ENCODE measurements around the gene GHRL. TPM values are rescaled to one million over a fixed set of nuclear protein-coding genes. Genes with fewer than 3 reads are reported as not detected.

GHRL gene
- total RNA-seq, 4 donors from 2014 or later = 11.3 TPM; not detected in 3

DNA sequence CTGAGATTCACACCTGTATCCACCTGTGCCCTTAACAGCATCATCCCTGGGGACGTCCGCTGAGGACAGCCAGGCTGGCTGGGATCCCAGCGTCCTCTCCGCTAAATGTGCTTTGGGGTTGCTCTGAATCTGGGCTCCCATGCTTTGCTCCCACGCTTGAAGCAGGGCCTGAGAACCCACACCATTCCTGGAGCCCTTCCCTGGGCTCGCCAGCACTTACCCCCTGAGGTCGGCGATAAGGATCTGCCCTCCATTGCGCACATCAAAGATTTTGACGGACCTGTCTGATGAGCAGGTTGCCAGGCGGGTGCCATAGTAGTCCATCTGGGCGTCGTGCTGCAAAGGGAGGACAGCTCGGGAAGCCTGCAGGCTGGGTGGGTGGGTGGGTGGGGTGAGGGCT is 22.4 kb upstream of the GHRL start:
- TF ChIP-seq, protein P1, sequence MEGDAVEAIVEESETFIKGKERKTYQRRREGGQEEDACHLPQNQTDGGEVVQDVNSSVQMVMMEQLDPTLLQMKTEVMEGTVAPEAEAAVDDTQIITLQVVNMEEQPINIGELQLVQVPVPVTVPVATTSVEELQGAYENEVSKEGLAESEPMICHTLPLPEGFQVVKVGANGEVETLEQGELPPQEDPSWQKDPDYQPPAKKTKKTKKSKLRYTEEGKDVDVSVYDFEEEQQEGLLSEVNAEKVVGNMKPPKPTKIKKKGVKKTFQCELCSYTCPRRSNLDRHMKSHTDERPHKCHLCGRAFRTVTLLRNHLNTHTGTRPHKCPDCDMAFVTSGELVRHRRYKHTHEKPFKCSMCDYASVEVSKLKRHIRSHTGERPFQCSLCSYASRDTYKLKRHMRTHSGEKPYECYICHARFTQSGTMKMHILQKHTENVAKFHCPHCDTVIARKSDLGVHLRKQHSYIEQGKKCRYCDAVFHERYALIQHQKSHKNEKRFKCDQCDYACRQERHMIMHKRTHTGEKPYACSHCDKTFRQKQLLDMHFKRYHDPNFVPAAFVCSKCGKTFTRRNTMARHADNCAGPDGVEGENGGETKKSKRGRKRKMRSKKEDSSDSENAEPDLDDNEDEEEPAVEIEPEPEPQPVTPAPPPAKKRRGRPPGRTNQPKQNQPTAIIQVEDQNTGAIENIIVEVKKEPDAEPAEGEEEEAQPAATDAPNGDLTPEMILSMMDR (IDR thresholded peaks at IDR 0.05; ENCODE audit: low read depth) = no peak

DNA sequence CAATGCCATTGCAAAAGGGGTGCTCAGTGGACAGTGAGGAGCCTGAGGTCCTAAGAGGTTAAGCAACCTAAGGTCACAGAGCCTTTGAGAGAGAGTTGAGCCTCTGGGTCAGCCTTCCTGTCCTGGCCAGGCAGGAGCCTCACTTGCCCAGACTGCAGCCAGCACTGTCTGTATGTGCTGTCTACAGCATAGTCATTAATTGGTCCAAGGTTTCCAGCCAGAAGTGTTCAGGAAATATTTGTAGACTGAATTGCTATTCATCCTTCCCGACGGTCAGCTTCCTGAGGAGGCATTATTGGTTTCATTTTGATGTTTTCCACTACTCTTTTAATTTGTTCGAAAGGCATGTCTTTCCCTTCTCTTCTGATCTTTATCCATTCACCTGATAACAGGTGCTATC is 20.1 kb upstream of the GHRL start:
- TF ChIP-seq, protein P1 (IDR thresholded peaks at IDR 0.05; ENCODE audit: low read depth) = no peak

DNA sequence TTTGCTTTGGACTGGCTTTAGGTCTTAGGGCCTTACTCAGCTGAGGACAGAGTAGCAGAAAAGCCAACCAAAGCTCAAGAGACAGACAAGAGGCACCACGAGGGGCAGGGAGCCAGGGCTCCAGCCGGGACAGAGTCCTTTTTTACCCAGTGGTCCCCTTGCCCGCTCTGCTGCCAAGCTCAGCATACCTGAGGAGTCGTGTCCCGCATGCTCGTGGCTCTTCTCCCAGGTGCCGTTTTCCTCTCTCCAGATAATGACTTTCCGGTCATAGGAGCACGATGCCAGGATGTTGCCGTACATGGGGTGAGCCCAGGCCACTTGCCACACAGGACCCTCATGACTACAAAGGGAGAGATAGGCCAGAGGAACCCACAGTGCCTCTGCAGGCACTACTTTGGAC is 19.6 kb upstream of the GHRL start:
- TF ChIP-seq, protein P1 (IDR thresholded peaks at IDR 0.05; ENCODE audit: low read depth) = no peak

DNA sequence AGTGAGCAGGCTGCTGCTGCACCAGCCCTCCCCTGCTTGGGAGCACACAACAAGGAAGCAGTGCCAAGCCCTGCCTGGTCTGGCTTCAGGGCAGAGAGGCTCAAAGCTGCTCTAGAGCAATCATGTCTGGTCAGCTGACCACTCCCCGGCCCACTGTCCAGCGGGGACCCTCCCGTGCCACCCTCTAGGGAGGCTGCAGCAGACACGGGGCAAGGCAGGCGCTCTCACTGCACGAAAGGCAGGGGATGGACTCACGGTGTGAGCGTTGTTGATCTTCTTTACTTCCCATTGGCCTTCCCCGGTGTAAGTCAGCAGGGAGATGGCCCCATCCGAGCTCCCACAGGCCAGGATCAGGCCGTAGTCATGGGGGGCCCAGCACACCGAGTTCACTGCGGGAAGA is 19.0 kb upstream of the GHRL start:
- TF ChIP-seq, protein P1 (IDR thresholded peaks at IDR 0.05; ENCODE audit: low read depth) = no peak

DNA sequence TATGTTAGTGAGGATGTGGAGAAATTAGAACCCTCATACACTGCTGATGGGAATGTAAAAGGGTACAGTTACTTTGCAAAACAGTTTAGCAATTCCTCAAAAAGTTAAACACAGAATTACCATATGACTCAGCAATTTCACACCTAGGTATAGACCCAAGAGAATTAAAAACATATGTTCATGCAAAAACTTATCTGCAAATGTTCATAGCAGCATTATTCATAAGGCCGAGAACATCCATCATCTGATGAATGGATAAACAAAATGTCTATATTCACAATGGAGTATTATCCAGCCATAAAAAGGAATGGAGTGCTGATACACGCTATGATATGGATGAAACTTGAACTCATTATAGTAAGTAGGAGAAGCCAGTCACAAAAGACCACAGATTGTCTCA is 17.8 kb upstream of the GHRL start:
- TF ChIP-seq, protein P1 (IDR thresholded peaks at IDR 0.05; ENCODE audit: low read depth) = no peak

DNA sequence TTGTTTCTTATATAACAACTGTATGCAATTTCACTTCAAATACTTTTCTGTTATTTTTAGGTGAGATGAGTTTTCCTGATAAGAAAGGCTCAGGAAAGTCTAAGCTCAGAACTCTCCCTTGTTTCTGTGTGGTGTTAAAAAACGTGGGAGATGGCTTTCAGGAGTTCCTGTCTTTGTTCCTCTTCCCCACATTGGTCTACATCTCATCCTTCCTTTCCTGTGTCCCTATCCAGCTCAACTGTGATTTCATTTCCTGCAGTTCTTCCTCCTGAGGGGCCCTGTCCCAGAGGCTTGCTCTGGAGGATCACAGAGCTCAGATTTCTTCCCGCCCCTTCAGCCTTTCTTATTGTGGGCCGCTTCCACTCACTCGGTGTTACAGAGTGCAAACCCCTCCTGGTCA is 17.0 kb upstream of the GHRL start:
- TF ChIP-seq, protein P1 (IDR thresholded peaks at IDR 0.05; ENCODE audit: low read depth) = no peak

DNA sequence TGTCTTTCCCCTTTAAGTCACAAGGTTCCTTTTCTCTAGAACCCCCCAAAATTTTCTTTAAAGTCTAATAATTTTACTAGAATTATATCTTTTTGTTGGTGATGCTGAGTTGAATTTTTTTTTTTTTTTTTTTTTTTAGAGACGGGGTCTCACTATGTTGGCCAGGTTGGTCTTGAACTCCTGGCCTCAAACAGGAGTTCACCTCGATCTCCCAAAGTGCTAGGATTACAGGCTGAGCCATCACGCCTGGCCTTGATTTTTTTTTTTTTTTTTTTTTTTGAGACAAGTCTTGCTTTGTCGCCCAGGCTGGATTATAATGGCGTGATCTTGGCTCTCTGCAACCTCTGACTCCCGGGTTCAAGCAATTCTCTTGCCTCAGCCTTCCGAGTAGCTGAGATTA is 15.9 kb upstream of the GHRL start:
- TF ChIP-seq, protein P1 (IDR thresholded peaks at IDR 0.05; ENCODE audit: low read depth) = no peak

All from subcutaneous adipose tissue (tissue), 4 donors.